ENCODE measurements around the gene NPSR1.
"Not testable (repeated sequence)": the region's sequence is repeated elsewhere in the genome, so short reads cannot be mapped to it uniquely, and the experiment has no call there.

Gene NPSR1

GRCh38 chr7:34879871-34880270 is 221.9 kb downstream of the NPSR1 start:
- no peak for DNase-seq

GRCh38 chr7:34883855-34884254 is 225.8 kb downstream of the NPSR1 start:
- DNase-seq: not testable (repeated sequence)

GRCh38 chr7:34886856-34887255 is 228.8 kb downstream of the NPSR1 start:
- DNase-seq: no peak

GRCh38 chr7:34889951-34890350 is 231.9 kb downstream of the NPSR1 start:
- no peak for DNase-seq

- DNase-seq: no peak
These were observed 237.2 kb downstream of the NPSR1 start for GRCh38 chr7:34895202-34895601.
